Measurements from ENCODE around the gene FOXP3.
"Not testable (repeated sequence)": the region's sequence is repeated elsewhere in the genome, so short reads cannot be mapped to it uniquely, and the experiment has no call there.

DNA sequence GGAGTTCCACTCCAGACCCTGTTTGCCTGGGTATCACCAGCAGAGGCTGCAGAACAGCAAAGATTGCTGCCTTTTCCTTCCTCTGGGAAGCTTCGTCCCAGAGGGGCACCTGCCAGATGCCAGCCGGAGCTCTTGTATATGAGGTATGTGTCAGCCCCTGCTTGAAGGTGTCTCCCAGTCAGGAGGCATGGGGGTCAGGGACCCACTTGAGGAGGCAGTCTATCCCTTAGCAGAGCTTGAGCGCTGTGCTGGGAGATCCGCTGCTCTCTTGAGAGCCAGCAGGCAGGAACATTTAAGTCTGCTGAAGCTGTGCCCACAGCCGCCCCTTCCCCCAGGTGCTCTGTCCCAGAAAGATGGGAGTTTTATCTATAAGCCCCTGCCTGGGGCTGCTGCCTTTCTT is 34.8 kb upstream of the FOXP3 start:
- TF ChIP-seq NR3C1 (CRISPR knock-in tag; conservative IDR thresholded peaks at IDR 0.05; ENCODE audit: low read depth); ZNF232 (CRISPR knock-in tag; IDR thresholded peaks at IDR 0.05): not testable (repeated sequence)
- TF ChIP-seq, protein P1, sequence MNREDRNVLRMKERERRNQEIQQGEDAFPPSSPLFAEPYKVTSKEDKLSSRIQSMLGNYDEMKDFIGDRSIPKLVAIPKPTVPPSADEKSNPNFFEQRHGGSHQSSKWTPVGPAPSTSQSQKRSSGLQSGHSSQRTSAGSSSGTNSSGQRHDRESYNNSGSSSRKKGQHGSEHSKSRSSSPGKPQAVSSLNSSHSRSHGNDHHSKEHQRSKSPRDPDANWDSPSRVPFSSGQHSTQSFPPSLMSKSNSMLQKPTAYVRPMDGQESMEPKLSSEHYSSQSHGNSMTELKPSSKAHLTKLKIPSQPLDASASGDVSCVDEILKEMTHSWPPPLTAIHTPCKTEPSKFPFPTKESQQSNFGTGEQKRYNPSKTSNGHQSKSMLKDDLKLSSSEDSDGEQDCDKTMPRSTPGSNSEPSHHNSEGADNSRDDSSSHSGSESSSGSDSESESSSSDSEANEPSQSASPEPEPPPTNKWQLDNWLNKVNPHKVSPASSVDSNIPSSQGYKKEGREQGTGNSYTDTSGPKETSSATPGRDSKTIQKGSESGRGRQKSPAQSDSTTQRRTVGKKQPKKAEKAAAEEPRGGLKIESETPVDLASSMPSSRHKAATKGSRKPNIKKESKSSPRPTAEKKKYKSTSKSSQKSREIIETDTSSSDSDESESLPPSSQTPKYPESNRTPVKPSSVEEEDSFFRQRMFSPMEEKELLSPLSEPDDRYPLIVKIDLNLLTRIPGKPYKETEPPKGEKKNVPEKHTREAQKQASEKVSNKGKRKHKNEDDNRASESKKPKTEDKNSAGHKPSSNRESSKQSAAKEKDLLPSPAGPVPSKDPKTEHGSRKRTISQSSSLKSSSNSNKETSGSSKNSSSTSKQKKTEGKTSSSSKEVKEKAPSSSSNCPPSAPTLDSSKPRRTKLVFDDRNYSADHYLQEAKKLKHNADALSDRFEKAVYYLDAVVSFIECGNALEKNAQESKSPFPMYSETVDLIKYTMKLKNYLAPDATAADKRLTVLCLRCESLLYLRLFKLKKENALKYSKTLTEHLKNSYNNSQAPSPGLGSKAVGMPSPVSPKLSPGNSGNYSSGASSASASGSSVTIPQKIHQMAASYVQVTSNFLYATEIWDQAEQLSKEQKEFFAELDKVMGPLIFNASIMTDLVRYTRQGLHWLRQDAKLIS (CRISPR knock-in tag; IDR thresholded peaks at IDR 0.05; ENCODE audit: borderline replicate concordance), result not testable (repeated sequence)
- TF ChIP-seq, protein P2, sequence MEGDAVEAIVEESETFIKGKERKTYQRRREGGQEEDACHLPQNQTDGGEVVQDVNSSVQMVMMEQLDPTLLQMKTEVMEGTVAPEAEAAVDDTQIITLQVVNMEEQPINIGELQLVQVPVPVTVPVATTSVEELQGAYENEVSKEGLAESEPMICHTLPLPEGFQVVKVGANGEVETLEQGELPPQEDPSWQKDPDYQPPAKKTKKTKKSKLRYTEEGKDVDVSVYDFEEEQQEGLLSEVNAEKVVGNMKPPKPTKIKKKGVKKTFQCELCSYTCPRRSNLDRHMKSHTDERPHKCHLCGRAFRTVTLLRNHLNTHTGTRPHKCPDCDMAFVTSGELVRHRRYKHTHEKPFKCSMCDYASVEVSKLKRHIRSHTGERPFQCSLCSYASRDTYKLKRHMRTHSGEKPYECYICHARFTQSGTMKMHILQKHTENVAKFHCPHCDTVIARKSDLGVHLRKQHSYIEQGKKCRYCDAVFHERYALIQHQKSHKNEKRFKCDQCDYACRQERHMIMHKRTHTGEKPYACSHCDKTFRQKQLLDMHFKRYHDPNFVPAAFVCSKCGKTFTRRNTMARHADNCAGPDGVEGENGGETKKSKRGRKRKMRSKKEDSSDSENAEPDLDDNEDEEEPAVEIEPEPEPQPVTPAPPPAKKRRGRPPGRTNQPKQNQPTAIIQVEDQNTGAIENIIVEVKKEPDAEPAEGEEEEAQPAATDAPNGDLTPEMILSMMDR (IDR thresholded peaks at IDR 0.05), result not testable (repeated sequence)

All from WTC11 (cell line).